Subcutaneous adipose tissue (tissue), 4 donors: ENCODE results near the gene SAE1. TPM values are rescaled to one million over a fixed set of nuclear protein-coding genes. Genes with fewer than 3 reads are reported as not detected.

Experiments
- total RNA-seq, 4 donors: library from RNA; depleted of rRNA; stranded (reverse); fragments of >200 nt; gene quantifications; one replicate each; pipeline ENCODE4 v1.1.0, GENCODE V29; 2016
- TF ChIP-seq, protein P1 (sequence below): fragments of 450-650 bp; IDR thresholded peaks from one replicate; pipeline ENCODE4 v1.5.1; 2016; ENCODE audit warnings: low read depth, mild to moderate bottlenecking, control low read depth, antibody characterized with exemption, moderate library complexity

SAE1 gene
- total RNA-seq, 4 donors from 2014 or later, result 43.9 to 56.7 (median 51.4) TPM

GRCh38 chr19:47176071-47176626, 45.5 kb downstream of the SAE1 start:
- TF ChIP-seq, protein P1, sequence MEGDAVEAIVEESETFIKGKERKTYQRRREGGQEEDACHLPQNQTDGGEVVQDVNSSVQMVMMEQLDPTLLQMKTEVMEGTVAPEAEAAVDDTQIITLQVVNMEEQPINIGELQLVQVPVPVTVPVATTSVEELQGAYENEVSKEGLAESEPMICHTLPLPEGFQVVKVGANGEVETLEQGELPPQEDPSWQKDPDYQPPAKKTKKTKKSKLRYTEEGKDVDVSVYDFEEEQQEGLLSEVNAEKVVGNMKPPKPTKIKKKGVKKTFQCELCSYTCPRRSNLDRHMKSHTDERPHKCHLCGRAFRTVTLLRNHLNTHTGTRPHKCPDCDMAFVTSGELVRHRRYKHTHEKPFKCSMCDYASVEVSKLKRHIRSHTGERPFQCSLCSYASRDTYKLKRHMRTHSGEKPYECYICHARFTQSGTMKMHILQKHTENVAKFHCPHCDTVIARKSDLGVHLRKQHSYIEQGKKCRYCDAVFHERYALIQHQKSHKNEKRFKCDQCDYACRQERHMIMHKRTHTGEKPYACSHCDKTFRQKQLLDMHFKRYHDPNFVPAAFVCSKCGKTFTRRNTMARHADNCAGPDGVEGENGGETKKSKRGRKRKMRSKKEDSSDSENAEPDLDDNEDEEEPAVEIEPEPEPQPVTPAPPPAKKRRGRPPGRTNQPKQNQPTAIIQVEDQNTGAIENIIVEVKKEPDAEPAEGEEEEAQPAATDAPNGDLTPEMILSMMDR, result no peak

GRCh38 chr19:47176627-47177090, 46.0 kb downstream of the SAE1 start:
- TF ChIP-seq, protein P1, result no peak

DNA sequence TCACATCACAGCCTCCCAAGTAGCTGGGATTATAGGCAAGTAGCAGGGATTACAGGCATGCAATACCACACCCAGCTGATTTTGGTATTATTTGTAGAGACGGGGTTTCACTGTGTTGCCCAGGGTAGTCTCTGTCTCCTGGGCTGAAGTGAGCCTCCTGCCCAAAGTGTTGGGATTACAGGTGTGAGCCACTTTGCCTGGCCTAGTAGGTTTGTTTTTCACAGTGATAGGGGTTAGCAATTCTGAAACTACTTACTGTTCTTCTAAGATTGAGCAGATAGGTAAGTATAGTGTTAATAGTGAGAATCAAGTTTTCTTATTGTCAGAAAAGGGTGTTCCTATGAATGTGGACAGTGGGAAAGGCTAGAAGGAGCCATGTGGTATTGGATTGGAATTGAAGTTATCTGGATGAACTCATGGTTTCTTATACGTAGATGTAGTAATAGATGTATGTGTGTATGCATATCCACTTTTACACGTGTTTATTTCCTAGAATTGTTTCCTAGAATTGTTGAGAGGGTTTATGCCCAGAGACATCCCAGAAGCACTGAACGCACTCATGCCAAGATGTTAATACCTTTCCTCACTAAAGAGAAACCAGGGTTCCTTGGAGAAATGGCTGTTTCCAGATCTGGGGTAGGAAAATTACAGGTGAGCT, 49.1 kb downstream of the SAE1 start:
- TF ChIP-seq, protein P1, result no peak

- TF ChIP-seq, protein P1, result no peak
Measured at GRCh38 chr19:47183601-47184000, 53.0 kb downstream of the SAE1 start.

DNA sequence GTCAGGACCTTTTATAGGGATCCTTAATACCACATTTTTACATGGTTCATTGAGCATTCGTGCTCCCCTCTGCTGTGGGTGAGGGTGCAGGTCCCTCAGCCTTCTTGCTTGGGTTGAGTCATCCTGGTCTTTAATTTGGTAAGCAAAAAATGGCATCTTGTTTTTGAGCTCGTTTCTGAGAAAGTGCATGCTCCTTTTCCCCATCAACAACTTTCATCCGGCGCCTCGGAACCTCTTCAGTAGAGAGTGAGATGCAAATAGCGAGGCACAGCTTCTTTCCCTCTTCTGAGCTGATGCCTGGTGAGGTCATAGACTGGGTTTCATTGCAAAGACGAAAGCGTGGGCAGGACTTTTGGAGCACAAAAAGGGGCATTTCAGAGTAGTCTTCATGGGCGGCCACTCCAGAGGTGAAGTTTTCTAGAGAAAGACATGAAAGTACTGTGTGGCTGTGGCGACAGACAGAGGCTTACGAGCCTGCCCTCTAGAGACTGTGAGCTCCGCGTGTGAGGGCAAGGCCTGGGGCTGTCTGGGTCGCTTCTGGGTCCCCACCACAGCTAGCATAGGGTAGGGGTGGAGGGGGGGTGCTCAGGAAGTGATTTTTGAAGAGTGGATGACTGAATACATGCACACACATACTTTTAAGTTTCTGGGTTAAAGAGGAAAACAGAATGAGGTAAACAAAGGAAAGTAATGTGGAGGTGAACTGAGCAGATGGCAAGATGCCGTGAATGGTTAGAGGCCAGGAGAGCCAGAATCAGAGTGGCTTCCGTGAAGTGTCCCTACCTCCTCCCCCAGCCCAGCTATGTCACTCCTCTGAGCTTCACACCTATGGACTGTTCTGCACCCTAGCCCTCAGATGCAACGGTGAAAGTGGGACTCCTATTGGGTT, 56.1 kb downstream of the SAE1 start:
- TF ChIP-seq, protein P1, result no peak

DNA sequence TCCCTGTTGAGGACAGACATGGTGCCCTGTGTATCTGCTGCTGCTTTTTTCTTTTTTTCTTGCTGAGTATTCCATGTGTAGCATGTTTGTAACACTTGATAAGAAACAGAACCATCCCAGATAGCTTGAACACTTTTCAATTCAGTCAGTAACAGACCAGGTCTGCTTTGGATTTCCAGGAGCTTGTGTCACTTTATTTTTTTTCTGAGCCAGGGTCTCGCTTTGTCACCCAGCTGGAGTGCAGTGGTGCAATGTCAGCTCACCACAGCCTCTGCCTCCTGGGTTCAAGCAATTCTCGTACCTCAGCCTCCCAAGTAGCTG, 56.7 kb downstream of the SAE1 start:
- TF ChIP-seq, protein P1, result no peak

DNA sequence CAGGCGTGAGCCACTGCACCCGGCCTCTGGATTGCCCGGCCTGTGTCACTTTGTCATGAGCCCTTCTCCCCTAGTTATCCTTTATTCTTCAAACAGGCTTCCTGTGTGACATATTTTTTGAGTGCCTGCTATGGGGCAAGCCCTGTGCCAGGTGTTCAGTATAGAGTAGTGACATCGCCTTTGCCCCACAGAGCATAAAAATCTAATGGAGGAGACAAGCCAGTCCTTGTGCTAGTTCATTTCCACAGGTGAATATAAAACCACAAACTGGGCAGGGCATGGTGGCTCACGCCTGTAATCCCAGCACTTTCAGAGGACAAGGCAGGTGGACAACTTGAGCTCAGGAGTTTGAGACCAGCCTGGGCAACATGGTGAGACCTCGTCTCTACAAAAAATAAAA, 57.2 kb downstream of the SAE1 start:
- TF ChIP-seq, protein P1, result no peak
